ENCODE results near the gene TFB1M.

Gene TFB1M

DNA sequence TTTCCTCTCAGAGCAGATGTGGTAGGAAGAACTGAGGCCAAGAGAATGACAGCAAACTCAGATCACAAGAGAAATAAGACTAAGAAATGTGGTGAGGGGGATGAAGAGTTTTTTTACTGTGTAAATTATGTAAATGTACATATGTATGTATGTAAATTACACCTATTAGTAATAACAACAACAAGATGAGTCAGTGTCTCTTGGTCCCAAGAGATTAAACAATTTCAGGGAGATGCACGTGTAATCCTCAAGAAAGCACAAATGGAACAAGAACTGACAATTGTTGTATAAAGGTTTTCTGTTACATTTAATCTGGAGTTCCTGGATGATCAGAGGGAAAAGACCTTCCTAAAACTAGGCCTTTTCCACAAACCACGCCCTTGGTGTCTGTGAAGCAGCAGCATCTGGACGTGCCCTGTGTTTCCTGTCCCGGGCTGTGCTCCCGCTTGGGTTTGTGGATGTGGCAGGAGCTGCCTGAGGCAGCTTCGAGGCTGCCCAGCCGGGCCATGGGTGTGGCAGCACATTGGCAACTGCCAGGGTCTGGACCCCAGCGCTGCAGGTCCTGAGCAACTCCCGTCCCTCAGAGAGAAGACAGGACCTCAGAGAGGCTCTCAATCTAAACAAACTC is 49.5 kb downstream of the TFB1M start:
- no peak for DNase-seq (ENCODE audit: low read depth in 2 of 2)

DNA sequence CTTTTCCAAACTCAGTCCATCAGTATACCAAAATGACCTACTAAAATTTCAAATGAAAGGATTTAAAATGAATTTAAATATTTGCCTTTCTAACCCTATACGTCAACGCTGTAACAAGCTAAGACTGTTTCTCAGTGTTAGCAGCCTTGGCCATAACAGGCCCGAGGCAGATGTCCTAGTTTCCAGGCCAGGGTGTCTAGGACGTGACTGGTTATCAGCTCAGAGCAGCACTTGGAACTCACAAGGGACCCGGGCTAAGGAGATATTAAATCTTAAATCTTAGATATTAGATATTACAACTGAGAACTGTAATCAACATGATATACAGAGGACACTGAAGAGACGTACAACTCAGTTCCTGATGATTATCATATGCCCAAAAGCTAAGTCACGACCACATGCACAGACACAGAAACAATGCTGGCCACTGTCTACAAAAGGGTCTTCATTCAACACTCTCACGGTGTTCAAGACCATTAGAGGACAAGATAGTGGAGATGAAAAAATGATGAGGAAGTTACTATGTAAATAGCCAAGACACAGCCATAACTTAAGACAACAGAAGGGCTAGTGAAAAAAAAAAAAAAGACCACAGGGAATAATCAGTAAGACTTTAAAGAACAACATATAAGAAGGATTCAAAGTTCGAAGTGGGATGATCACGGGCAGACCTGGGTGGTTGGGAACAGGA is 50.8 kb downstream of the TFB1M start, which contains the start of gene CLDN20:
Gene CLDN20 (plus strand): TSS at position 641 of the 691 bp plus-strand sequence. CDS start 11,707 bp downstream, outside the sequence.
- DNase-seq (ENCODE audit: low read depth in 2 of 2), result no peak

DNA sequence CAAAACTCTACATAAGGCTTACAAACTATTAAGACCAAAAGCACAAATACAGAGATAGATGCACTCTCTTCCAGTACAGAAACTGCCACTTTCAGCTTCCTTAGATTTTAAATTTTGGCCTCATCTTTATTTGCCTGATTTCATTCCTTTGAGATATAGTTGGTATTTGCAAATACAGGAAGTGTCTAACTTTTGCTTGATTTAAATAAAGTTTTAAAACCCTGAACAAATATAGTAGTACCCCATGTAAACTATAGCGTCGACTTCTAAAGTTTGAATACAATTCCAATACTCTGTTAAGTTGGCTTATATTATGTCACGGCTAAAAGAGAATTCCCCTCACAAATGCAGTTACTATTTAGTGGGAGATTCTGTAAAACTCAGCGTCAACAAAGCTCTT is 51.6 kb downstream of the TFB1M start:
- DNase-seq (ENCODE audit: low read depth in 2 of 2), result no peak

DNA sequence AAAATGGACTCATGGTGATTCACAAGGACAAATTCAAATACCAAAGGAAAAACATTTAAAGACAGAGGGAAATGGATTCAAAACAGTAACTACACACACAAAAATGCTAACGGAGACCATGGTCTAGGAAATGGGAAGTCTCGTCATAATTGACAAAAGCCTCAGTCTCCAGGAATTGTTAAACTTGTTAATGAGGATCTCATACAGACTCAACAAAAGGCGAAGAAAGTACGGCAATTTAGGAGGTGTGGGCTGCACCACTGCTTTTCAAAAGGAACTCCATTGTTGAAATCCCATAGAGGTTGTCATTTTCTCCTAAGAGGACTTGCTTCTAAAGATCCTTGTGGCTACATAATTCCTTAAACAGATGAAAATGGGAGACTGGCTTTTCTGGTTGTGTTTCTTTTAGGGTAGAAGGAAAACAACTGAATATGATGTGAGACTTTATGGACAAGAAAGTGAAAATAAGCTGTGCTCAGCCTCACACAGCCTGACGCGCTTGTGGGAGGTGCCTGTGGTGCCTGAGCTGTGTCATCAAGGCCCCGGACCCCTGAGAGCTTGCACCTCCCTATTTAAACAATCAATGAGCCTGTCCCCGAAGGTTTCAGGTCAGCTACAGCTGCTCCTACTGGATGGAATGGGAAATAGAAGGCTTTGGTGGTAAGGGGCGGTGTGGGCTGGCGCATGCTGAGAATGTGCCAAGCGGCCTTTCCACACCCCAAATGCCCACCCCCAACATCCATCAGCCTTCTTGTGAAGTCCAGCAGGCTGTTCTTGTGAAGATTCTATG is 53.0 kb downstream of the TFB1M start:
- no peak for DNase-seq (ENCODE audit: low read depth in 2 of 2)

DNA sequence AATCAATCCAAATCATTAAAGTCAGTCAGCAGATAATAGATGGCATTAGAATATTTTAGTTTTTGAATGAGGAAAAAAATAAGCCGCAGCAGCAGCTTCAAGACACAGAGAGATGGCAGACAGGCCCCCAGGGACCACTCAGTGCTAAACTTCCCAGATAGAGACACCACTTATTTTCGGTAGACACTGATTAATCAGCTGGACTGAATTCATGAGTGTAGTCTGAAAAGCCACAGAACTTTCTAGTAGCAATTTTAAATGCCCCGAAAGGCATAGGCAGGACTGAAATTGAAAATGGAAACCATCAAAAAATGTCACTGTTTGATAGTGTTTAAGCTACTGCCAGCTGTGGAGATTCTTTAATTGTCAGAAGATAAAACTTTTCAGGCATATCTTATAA is 53.6 kb downstream of the TFB1M start:
- DNase-seq (ENCODE audit: low read depth in 2 of 2), result no peak

DNA sequence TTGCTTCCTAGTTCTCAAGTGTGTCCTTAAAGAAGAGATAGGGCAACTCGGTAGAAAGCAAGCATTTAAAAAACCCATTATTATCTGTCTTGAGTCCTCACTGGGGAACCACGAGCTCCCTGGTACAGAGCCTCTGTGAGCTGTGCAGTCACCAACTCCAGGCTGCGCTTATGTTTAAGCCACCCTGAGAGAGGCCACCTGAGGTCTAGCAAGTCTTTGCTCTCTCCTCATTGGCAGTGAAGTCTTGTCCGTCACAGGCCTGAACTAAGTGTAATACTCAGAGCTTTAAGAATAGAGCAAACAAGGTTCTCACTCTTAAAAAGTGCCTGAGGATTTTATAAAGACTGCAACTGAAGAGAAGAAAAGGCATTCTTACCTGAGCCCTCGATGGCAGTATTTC is 54.4 kb downstream of the TFB1M start:
- no peak for DNase-seq (ENCODE audit: low read depth in 2 of 2)

DNA sequence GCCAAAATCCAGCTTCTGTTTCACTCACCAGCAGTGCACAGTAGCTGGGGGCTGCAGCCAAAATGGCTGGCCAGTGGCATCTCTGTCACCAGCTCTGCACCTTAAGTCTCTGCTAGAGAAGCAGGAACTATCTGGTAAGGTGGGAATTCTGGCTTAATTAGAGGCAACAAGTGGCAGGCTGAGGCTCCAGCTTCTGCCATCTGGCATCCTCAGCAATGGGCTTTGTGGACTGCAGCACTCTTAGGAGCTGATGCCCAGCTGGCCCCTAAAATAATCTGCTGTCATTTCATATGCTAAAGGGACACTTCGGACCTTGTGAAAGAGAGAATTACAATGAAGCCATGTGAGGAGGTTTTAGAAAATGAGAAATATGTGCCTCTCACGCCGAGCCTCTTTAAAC is 55.1 kb downstream of the TFB1M start:
- DNase-seq (ENCODE audit: low read depth in 2 of 2), result no peak

DNA sequence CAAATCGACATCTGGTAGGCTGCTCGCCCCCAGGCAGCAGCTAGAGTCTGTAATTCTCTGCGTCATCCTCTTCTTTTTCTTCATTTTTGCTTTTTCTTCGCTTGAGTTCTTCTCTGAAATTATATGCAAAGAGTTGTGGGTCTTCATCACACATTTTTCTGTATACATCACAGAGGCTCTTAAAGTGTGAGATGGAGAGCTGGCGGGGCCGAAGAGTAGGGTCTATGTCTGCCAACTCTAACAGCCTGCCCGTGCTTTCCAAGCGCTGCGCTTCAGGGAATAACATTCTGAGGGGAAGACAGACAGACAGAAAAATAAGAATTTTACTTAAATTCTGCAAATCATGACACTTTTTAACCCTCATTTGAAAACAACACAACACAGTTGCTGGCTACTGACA is 56.5 kb downstream of the TFB1M start:
- DNase-seq (ENCODE audit: low read depth in 2 of 2), result no peak

DNA sequence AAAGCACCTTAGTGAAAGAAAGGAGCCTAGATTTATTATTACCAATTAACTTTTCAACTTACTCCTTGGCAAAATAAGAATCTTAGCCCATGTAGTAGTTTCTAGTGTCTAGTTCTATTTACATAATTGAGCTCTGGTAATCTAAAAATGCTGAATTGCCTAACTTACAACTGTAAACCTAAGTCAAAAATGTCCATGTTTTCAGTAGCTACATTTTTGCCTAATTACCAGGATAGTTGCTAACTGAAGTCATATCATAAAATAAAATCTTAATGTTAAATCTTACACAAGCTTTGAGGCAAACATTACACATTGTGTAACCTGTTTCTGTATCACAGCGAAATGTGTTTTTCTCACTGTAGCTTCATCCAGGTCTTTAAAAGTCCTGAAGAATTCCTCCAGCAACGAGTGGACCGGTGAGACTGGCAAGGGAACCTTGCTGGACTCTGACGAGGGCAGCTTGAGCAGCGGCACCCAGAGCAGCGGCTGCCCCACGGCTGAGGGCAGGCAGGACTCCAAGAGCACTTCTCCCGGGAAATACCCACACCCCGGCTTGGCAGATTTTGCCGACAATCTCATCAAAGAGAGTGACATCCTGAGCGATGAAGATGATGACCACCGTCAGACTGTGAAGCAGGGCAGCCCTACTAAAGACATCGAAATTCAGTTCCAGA is 58.0 kb downstream of the TFB1M start:
- no peak for DNase-seq (ENCODE audit: low read depth in 2 of 2)

DNA sequence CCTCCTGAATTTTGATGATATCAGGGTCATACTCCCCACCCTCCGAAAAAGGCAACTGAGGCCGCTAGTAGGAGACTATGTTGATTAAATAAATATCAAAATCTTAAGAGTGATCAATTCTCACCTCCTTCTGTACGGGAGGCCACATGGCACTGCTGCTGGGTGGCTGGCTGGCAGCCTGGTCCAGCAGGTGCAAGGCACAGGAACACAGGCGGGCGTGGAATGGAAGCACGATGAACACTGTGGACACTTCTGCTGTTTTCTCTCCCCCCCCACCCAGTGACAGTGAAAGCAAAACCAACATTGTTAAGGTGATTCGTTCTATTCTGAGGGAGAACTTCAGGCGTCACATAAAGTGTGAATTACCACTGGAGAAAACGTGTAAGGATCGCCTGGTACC is 60.1 kb downstream of the TFB1M start:
- DNase-seq (ENCODE audit: low read depth in 2 of 2), result no peak

DNA sequence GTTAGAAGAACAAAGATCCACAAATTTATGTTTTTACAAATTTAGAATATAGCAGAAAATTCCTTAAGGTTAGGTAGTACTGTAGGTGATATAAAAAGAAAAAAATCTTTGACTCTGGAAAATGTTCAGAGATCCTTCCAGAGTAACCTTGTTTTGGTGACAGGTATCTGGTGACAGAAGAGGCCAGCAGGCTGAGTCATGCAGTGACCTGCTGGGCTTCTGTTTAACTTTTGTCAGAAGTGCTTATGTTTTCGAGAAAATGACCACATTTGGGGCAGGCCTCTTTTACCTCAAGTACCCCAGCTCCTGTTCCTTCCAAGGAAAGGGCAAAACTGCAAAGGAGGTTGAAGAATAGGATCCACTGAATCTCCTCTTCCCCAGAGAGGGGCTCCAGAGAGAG is 60.9 kb downstream of the TFB1M start:
- DNase-seq (ENCODE audit: low read depth in 2 of 2), result no peak

DNA sequence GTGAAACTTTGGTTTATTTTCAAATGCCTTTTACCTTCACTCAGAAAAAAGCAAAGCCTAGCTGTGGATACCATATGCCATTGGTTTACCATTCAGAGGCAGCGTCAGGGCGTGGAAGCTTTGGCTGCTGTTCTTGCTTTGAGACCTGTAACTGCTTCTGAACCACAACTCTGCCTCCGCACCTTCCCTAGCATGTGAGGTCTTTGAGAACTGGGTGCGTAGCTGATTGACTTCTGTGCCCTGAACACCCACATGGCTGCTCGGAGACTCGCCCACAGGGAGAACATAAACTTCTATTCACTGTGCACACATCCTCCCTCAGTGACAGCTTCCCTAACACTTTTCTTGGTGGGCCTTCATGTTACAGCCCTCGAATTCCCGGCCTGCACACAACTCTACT is 61.7 kb downstream of the TFB1M start:
- DNase-seq (ENCODE audit: low read depth in 2 of 2), result no peak

DNA sequence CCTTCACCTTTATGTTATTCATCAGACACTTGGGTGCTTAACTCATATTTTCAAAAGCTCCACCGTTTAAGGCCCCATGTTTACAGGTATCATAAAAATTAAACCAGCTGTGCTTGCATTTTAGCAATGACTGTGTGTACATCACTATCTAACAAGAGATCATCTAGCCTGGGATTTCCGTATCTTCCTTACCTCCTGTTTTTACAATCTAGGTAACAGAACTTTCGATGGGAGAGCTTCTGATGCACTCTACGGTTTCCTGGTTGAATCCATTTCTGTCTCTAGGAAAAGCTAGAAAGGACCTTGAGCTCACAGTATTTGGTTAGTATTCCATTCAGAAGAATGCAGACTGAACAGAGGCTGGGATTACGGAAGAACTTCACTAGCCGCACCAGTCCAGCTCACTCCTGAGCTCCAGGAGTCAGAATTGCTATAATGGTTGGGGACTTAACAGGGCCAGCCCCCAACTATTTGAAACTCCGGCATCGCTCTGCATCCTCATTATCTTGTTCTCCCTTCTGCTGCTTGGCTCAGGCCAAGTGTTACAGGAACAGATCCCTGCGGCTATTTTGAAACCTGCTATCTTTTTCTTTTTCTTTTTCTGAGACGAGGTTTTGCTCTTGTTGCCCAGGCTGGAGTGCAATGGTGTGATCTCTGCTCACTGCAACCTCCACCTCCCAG is 63.4 kb downstream of the TFB1M start:
- no peak for DNase-seq (ENCODE audit: low read depth in 2 of 2)

DNA sequence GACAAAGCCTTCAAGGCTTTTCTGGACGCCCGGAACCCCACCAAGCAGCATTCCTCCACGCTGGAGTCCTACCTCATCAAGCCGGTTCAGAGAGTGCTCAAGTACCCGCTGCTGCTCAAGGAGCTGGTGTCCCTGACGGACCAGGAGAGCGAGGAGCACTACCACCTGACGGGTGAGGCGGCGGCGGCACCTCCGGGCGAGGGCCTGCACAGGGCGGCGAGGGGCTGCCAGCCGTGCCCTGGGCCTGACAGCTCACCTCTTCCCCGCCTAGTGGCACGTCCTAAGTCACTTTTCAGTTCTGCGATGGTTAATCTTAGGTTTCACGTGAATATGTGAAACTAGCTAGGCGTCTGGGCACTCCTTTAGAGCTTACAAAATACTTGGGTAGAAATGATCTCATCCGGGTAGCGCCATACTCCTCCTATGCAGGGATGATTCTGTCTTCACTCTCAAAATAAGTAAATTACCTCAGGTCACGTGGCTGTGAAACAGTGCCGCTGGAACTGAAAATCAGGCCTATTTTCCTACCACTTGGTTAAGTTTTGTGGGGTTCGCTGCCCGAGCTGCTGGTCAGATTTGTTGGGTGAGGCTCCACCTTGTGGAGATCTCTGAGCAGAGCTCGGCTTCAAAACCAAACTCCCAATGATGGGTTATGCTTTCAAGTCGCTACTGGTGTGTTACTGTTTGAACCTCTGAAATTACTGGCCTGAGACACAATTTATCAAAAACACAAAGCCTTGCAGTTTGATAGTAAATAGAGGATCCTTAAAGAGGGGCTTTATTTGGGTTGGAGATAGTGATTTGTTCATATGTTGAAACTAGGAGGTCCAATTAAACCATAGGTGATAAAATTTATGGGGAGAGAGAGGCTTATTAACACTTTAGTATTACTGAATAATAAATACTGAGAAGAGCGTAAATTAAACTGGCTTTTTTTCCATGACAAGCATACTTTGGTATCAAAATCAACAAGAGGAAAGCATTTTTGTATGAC is 66.0 kb downstream of the TFB1M start:
- DNase-seq (ENCODE audit: low read depth in 2 of 2), result peak in 1 of 2 donors; percentile 14

DNA sequence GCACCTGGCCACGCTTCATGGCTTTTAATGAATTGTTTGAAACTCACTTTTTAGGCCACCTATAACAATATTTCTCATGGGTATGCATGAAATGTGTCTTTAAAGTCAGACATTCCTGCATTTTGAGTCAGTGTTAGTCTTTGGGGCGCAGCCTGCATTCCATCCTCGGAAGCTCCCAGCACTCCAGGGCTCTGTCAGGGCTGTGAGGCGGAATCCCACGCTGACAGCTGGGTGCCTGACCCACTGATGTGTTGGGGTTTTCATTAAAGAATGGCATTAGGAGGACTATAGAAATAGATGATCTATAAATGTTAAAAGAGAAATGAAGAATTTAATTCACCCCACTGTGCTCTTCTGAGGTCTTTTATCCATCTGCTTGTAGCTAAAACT is 66.7 kb downstream of the TFB1M start:
- no peak for DNase-seq (ENCODE audit: low read depth in 2 of 2)

DNA sequence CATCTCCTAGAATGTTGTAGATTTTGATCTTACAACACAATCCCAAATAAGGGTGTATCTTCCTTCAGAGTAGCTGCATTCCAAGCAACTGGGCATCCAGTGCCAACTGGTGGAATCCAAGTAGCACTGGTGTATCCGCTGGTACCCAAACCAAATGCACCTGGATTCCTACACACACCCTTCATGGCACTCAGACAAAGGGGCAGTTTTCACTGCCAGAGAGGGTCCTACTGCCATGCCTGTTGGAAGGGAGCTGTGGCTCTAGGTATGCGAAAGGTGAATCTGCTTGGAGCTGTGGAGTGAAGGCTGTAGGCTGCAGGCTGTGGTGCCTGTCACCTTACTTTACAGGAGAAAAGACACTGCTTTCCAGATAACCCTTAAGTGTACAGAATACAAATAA is 67.5 kb downstream of the TFB1M start:
- DNase-seq (ENCODE audit: low read depth in 2 of 2), result no peak

DNA sequence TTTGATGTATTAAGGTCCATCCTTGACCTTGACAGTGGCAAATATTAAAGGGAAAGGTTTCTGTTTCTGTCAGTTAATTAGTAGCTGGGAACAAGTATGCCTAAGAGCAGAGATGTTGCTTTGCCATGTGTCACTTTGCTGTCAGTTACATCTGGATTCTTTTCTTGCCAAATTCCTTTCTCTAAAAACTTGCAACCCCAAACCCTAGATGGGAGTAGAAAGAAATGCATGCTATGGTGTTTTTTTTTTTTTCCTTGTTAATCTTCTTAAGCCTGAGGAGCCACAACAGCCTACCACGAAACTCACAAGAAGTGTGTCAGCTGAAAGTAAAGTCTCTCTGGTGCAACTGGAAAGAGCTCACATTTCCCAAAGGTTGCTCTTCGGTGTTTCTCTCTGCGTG is 68.5 kb downstream of the TFB1M start:
- no peak for DNase-seq (ENCODE audit: low read depth in 2 of 2)

DNA sequence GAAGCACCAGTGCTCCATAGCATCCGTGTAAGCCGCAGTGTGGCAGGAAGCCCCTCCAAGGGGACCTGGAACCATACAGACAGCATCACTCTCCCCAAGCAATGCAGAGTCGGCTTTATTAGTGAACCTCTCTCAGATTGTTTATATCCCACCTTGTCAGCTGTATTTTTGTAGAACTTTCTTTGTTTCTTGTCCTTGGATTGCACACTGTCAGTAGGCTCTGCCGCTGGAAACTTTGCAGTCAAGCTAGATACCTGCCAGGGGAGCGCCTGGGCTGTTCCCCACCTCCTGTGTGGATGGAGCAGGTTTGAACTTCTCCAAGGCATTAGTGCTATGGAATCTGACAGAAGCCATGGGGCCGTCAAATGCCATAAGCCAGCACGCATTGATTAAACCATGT is 69.1 kb downstream of the TFB1M start:
- DNase-seq (ENCODE audit: low read depth in 2 of 2), result no peak

DNA sequence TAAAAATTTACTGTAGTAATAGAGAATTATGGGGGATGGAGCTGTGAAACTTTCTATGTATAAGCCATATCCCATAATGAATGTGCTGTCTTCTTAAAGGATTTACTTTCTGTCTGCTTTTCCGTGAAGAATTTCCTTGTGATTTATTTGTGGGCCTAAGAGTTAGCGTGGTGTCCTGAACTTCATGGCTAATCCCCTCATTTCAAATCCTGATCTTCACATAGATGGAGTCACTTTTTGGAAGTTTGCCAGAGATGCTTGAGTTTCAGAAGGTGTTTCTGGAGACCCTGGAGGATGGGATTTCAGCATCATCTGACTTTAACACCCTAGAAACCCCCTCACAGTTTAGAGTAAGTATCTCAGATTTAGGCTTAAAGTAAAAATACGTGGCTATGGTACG is 69.8 kb downstream of the TFB1M start:
- no peak for DNase-seq (ENCODE audit: low read depth in 2 of 2)

DNA sequence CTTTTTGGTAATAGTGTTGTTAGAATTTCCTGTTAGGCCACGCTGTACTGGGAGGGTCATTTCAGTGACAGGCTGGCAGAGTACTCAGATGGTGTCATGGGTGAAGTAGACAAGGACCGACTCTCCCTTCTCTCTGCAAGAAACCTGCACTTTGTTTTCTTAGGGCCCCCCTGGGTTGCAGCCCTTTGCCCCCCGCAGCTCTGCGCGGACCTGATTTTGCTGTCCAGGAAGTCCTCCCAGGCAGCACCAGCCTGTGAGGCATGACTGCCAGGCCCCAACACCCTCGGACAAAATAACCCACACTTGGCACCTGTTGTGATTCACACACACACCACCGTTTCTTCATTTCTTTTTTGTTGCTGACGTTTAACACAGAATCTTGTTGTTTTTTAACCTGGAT is 72.3 kb downstream of the TFB1M start:
- no peak for DNase-seq (ENCODE audit: low read depth in 2 of 2)
